ENCODE measurements around the gene KRTAP25-1.

The KRTAP25-1 gene

GRCh38 chr21:30248844-30249243, 40.5 kb downstream of the KRTAP25-1 start:
- DNase-seq = no peak

- no peak for DNase-seq
Observed at GRCh38 chr21:30245061-30245460, 44.3 kb downstream of the KRTAP25-1 start.

- no peak for DNase-seq
Observed at GRCh38 chr21:30243691-30244090, 45.6 kb downstream of the KRTAP25-1 start.

- no peak for DNase-seq
Observed at GRCh38 chr21:30240661-30241060, 48.7 kb downstream of the KRTAP25-1 start.

All from MV-4-11 (cell line).